Measurements from ENCODE around the gene RNH1.

DNA sequence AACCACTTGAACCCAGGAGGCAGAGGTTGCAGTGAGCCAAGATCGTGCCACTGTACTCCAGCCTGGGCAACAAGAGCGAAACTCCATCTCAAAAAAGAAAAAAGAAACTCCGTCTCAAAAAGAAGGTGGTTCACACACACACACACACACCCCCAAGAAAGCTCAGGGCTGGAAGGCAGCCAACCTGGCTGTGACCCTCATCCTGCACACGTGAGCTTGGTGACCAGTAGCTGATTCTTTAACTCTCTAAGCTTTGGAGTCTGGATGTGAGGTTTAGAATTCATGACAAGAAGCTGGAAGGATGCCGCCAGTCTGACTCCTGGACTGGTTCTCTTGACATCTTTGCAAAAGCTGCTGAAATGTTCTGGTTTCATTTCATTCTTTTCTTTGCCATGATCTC is 1.9 kb upstream of the RNH1 start:
- TF ChIP-seq POLR2A (IDR thresholded peaks at IDR 0.05; ENCODE audit: low read depth, low read length) (no peak), POU2F2 (IDR thresholded peaks at IDR 0.05; ENCODE audit: low read depth, low read length) (no peak), POLR2AphosphoS5 (IDR thresholded peaks at IDR 0.05; ENCODE audit: low read depth, low read length) (no peak), PAX5 (IDR thresholded peaks at IDR 0.05; ENCODE audit: insufficient read depth, low read length, severe bottlenecking) (no peak)
